ENCODE data around the gene NSUN5.
"Not testable (repeated sequence)": the region's sequence is repeated elsewhere in the genome, so short reads cannot be mapped to it uniquely, and the experiment has no call there.

NSUN5 gene

GRCh38 chr7:73340514-73340913 is 31.9 kb upstream of the NSUN5 start:
- no peak overlapping the region for H3K27ac Mint-ChIP-seq
- peaks cover 6% of the 10 kb centered on the region for H3K4me1 Mint-ChIP-seq
- ATAC-seq (ENCODE audit: low read depth) = no peak
- H3K27me3 Mint-ChIP-seq = peaks cover 7% of the 10 kb centered on the region
- H3K4me3 Mint-ChIP-seq = no peak overlapping the region
- no peaks in the 10 kb centered on the region for H3K9me3 Mint-ChIP-seq
- DNase-seq (ENCODE audit: low spot score in 2 of 2) = no peak
- H3K36me3 Mint-ChIP-seq = no peaks in the 10 kb centered on the region

- Mint-ChIP-seq H3K4me1 (peaks cover 6% of the 10 kb centered on the region), H3K4me3 (no peak overlapping the region), H3K27ac (no peak overlapping the region), H3K9me3 (no peaks in the 10 kb centered on the region), H3K27me3 (peaks cover 4% of the 10 kb centered on the region), H3K36me3 (no peaks in the 10 kb centered on the region)
- ATAC-seq (ENCODE audit: low read depth) = no peak
- DNase-seq (ENCODE audit: low spot score in 2 of 2) = no peak
Observed at GRCh38 chr7:73338321-73338720, 29.7 kb upstream of the NSUN5 start.

- Mint-ChIP-seq H3K36me3 (no peaks in the 10 kb centered on the region), H3K27me3 (peaks cover 1% of the 10 kb centered on the region), H3K9me3 (no peaks in the 10 kb centered on the region), H3K4me3 (no peak overlapping the region), H3K4me1 (no peaks in the 10 kb centered on the region), H3K27ac (no peak overlapping the region)
- no peak for ATAC-seq (ENCODE audit: low read depth)
- DNase-seq (ENCODE audit: low spot score in 2 of 2) = no peak
Observed at GRCh38 chr7:73332447-73332846, 23.8 kb upstream of the NSUN5 start.

GRCh38 chr7:73330772-73331171 is 22.1 kb upstream of the NSUN5 start:
- DNase-seq (ENCODE audit: low spot score in 2 of 2) = no peak
- no peak for ATAC-seq (ENCODE audit: low read depth)
- Mint-ChIP-seq H3K4me1 (no peaks in the 10 kb centered on the region), H3K9me3 (no peaks in the 10 kb centered on the region), H3K27me3 (peaks cover 1% of the 10 kb centered on the region), H3K36me3 (no peaks in the 10 kb centered on the region), H3K27ac (no peak overlapping the region), H3K4me3 (no peak overlapping the region)

GRCh38 chr7:73329861-73330581 is 21.4 kb upstream of the NSUN5 start:
- DNase-seq (ENCODE audit: low spot score in 2 of 2) (no peak), ATAC-seq (ENCODE audit: low read depth) (no peak)
- H3K4me3 Mint-ChIP-seq = no peak overlapping the region
- no peak overlapping the region for H3K27ac Mint-ChIP-seq
- H3K27me3 Mint-ChIP-seq = peaks cover 1% of the 10 kb centered on the region
- no peaks in the 10 kb centered on the region for H3K36me3 Mint-ChIP-seq
- no peaks in the 10 kb centered on the region for H3K4me1 Mint-ChIP-seq
- no peaks in the 10 kb centered on the region for H3K9me3 Mint-ChIP-seq

- Mint-ChIP-seq H3K4me1 (peaks cover 6% of the 10 kb centered on the region), H3K27ac (no peak overlapping the region)
Observed at GRCh38 chr7:73328696-73329095, 20.1 kb upstream of the NSUN5 start.

GRCh38 chr7:73327922-73328321 is 19.3 kb upstream of the NSUN5 start, which contains the start of the genes FKBP6 and TRIM50:
FKBP6 (plus strand) TSS chr7:73328161; CDS start chr7:73328429, 268 bp downstream.
TRIM50 (minus strand) TSS chr7:73328082; CDS start chr7:73324787, 3,295 bp downstream.
- H3K27ac Mint-ChIP-seq; H3K36me3 Mint-ChIP-seq; H3K27me3 Mint-ChIP-seq; DNase-seq (ENCODE audit: low spot score in 2 of 2); H3K4me1 Mint-ChIP-seq; H3K9me3 Mint-ChIP-seq; ATAC-seq (ENCODE audit: low read depth); H3K4me3 Mint-ChIP-seq: not testable (repeated sequence)

More at GRCh38 chr7:73328696-73329095, 20.1 kb upstream of the NSUN5 start:
- DNase-seq (ENCODE audit: low spot score in 2 of 2) (no peak), ATAC-seq (ENCODE audit: low read depth) (no peak)
- H3K4me3 Mint-ChIP-seq = no peak overlapping the region
- H3K27me3 Mint-ChIP-seq = peaks cover 1% of the 10 kb centered on the region
- H3K36me3 Mint-ChIP-seq = no peaks in the 10 kb centered on the region
- no peaks in the 10 kb centered on the region for H3K9me3 Mint-ChIP-seq

- not testable (repeated sequence) for H3K4me1 Mint-ChIP-seq; H3K9me3 Mint-ChIP-seq; H3K36me3 Mint-ChIP-seq; H3K27me3 Mint-ChIP-seq; H3K27ac Mint-ChIP-seq; H3K4me3 Mint-ChIP-seq; DNase-seq (ENCODE audit: low spot score in 2 of 2)
- peak; percentile 50 for ATAC-seq (ENCODE audit: low read depth)
Observed at GRCh38 chr7:73327449-73327848, 18.8 kb upstream of the NSUN5 start.

GRCh38 chr7:73325424-73325823 is 16.8 kb upstream of the NSUN5 start:
- H3K27me3 Mint-ChIP-seq; H3K9me3 Mint-ChIP-seq; H3K36me3 Mint-ChIP-seq; H3K27ac Mint-ChIP-seq; H3K4me1 Mint-ChIP-seq; H3K4me3 Mint-ChIP-seq; DNase-seq (ENCODE audit: low spot score in 2 of 2); ATAC-seq (ENCODE audit: low read depth): not testable (repeated sequence)

- not testable (repeated sequence) for H3K27me3 Mint-ChIP-seq, H3K9me3 Mint-ChIP-seq, H3K36me3 Mint-ChIP-seq, H3K27ac Mint-ChIP-seq, H3K4me1 Mint-ChIP-seq
- ATAC-seq (ENCODE audit: low read depth) (peak; percentile 80), DNase-seq (ENCODE audit: low spot score in 2 of 2) (peak; percentile 27 to 38)
- peak overlapping the region; percentile 83 for H3K4me3 Mint-ChIP-seq
Observed at GRCh38 chr7:73324081-73324845, 15.6 kb upstream of the NSUN5 start.

GRCh38 chr7:73323434-73324080 is 14.9 kb upstream of the NSUN5 start:
- H3K27ac Mint-ChIP-seq, H3K36me3 Mint-ChIP-seq: not testable (repeated sequence)

GRCh38 chr7:73320009-73320408 is 11.4 kb upstream of the NSUN5 start:
- not testable (repeated sequence) for DNase-seq (ENCODE audit: low spot score in 2 of 2); H3K4me1 Mint-ChIP-seq; H3K4me3 Mint-ChIP-seq; ATAC-seq (ENCODE audit: low read depth); H3K27ac Mint-ChIP-seq; H3K36me3 Mint-ChIP-seq; H3K9me3 Mint-ChIP-seq; H3K27me3 Mint-ChIP-seq

More at GRCh38 chr7:73323434-73324080, 14.9 kb upstream of the NSUN5 start:
- H3K27me3 Mint-ChIP-seq; DNase-seq (ENCODE audit: low spot score in 2 of 2); ATAC-seq (ENCODE audit: low read depth); H3K9me3 Mint-ChIP-seq; H3K4me1 Mint-ChIP-seq: not testable (repeated sequence)
- H3K4me3 Mint-ChIP-seq = peak overlapping the region; percentile 83

GRCh38 chr7:73319541-73319940 is 10.9 kb upstream of the NSUN5 start:
- ATAC-seq (ENCODE audit: low read depth); DNase-seq (ENCODE audit: low spot score in 2 of 2); H3K36me3 Mint-ChIP-seq; H3K4me3 Mint-ChIP-seq; H3K4me1 Mint-ChIP-seq; H3K9me3 Mint-ChIP-seq; H3K27ac Mint-ChIP-seq; H3K27me3 Mint-ChIP-seq: not testable (repeated sequence)

GRCh38 chr7:73318656-73319204 is 10.1 kb upstream of the NSUN5 start:
- ATAC-seq (ENCODE audit: low read depth); H3K27ac Mint-ChIP-seq; H3K9me3 Mint-ChIP-seq; DNase-seq (ENCODE audit: low spot score in 2 of 2); H3K4me3 Mint-ChIP-seq; H3K36me3 Mint-ChIP-seq; H3K27me3 Mint-ChIP-seq; H3K4me1 Mint-ChIP-seq: not testable (repeated sequence)

All from memory B cell (primary cell).